Subcutaneous adipose tissue (tissue), 4 donors: ENCODE measurements around the gene ZNF490. TPM values are rescaled to one million over a fixed set of nuclear protein-coding genes. Genes with fewer than 3 reads are reported as not detected.

ENCODE experiments used
- CTCF ChIP-seq: fragments of 450-650 bp; IDR thresholded peaks from one replicate; pipeline ENCODE4 v1.5.1; 2016; ENCODE audit warnings: low read depth, mild to moderate bottlenecking, control low read depth, antibody characterized with exemption, moderate library complexity
- total RNA-seq, 4 donors: library from RNA; depleted of rRNA; stranded (reverse); fragments of >200 nt; gene quantifications; one replicate each; pipeline ENCODE4 v1.1.0, GENCODE V29; 2016

ZNF490 gene
- total RNA-seq, 4 donors from 2014 or later, result 5.7 to 9.2 (median 7.8) TPM

GRCh38 chr19:12580180-12580694 lies 30.4 kb downstream of the ZNF490 start:
- no peak for TF ChIP-seq CTCF

- TF ChIP-seq CTCF, result no peak
Observed at GRCh38 chr19:12578641-12579040, 32.0 kb downstream of the ZNF490 start.

- TF ChIP-seq CTCF, result no peak
Observed at GRCh38 chr19:12574036-12574435, 36.6 kb downstream of the ZNF490 start.

GRCh38 chr19:12567951-12568350 lies 42.7 kb downstream of the ZNF490 start:
- no peak for TF ChIP-seq CTCF

GRCh38 chr19:12564016-12564664 lies 46.5 kb downstream of the ZNF490 start:
- no peak for TF ChIP-seq CTCF

GRCh38 chr19:12555456-12555930 lies 55.1 kb downstream of the ZNF490 start:
- no peak for TF ChIP-seq CTCF

GRCh38 chr19:12551060-12551832 lies 59.4 kb downstream of the ZNF490 start, which contains the start of gene ZNF564:
ZNF564 (minus strand) TSS chr19:12551482; CDS start chr19:12551332, 150 bp downstream.
- TF ChIP-seq CTCF, result no peak
